PFSK-1 (cell line): Measurements from ENCODE around the gene HSPB9.

ENCODE experiments used
- FOXP2 ChIP-seq: optimal IDR thresholded peaks from 2 replicates; pipeline ENCODE3; 2011; ENCODE audit warnings: borderline replicate concordance, control low read depth, inconsistent platforms; ENCODE audit not compliant: insufficient read depth; ENCODE audit errors: extremely low read length, extremely low read depth
- POLR2AphosphoS5 ChIP-seq: IDR thresholded peaks from 2 replicates; pipeline ENCODE4 v1.6.1; 2012; ENCODE audit warnings: low read depth, mild to moderate bottlenecking, control low read depth, low read length, moderate library complexity
- REST ChIP-seq, 2 experiments: IDR thresholded peaks; 2 replicates each; pipeline versions ENCODE4 v1.6.1 to v1.8.0; 2011 to 2012; ENCODE audit warnings: low read depth in 2 of 2, low read length in 2 of 2, control low read depth in 1 of 2, inconsistent platforms in 1 of 2, mild to moderate bottlenecking in 1 of 2, moderate library complexity in 1 of 2; ENCODE audit not compliant: insufficient read depth in 1 of 2
- SIN3A ChIP-seq: IDR thresholded peaks from 2 replicates; pipeline ENCODE4 v1.6.1; 2012; ENCODE audit warnings: mild to moderate bottlenecking, low read length, moderate library complexity, borderline replicate concordance; ENCODE audit not compliant: insufficient read depth
- TAF1 ChIP-seq: IDR thresholded peaks from 2 replicates; pipeline ENCODE4 v1.6.1; 2012; ENCODE audit warnings: low read length, control low read depth, borderline replicate concordance; ENCODE audit not compliant: insufficient read depth

Gene HSPB9

GRCh38 chr17:42141382-42141781 is 18.8 kb downstream of the HSPB9 start:
- TF ChIP-seq POLR2AphosphoS5 (no peak), FOXP2 (no peak), REST (IDR thresholded peaks at IDR 0.05; ENCODE audit: insufficient read depth in 1 of 2, low read depth in 2 of 2, low read length in 2 of 2) (no peak), TAF1 (no peak), SIN3A (no peak)

GRCh38 chr17:42142371-42142896 is 19.8 kb downstream of the HSPB9 start:
- TF ChIP-seq POLR2AphosphoS5 (no peak), FOXP2 (no peak), SIN3A (no peak), REST (IDR thresholded peaks at IDR 0.05; ENCODE audit: insufficient read depth in 1 of 2, low read depth in 2 of 2, low read length in 2 of 2) (no peak), TAF1 (no peak)

- TF ChIP-seq SIN3A (no peak), TAF1 (no peak), POLR2AphosphoS5 (no peak), FOXP2 (no peak), REST (IDR thresholded peaks at IDR 0.05; ENCODE audit: insufficient read depth in 1 of 2, low read depth in 2 of 2, low read length in 2 of 2) (no peak)
These were observed 24.5 kb downstream of the HSPB9 start for GRCh38 chr17:42146911-42147607.

GRCh38 chr17:42153919-42154742 is 31.5 kb downstream of the HSPB9 start:
- TF ChIP-seq SIN3A (no peak), FOXP2 (no peak), TAF1 (no peak), REST (IDR thresholded peaks at IDR 0.05; ENCODE audit: insufficient read depth in 1 of 2, low read depth in 2 of 2, low read length in 2 of 2) (no peak), POLR2AphosphoS5 (no peak)
